ENCODE results near the gene MALL.

The MALL gene

GRCh38 chr2:110106642-110107041, 9.0 kb downstream of the MALL start:
- no peaks in the 10 kb centered on the region for H3F3A ChIP-seq (ENCODE audit: insufficient read depth, low read length)
- no peaks in the 10 kb centered on the region for H3K27me3 ChIP-seq (ENCODE audit: insufficient read depth, low read length)
- no peak overlapping the region for H3K9ac ChIP-seq (ENCODE audit: low read length)
- no peaks in the 10 kb centered on the region for H4K20me1 ChIP-seq (ENCODE audit: insufficient read depth, low read length)
- H3K4me1 ChIP-seq (ENCODE audit: insufficient read depth, low read length, severe bottlenecking): no peaks in the 10 kb centered on the region
- H3K9me2 ChIP-seq (ENCODE audit: low read depth, low read length): no peaks in the 10 kb centered on the region
- H3K4me3 ChIP-seq (ENCODE audit: low read depth, low read length, poor library complexity, severe bottlenecking): no peak overlapping the region
- TF ChIP-seq, protein P1, sequence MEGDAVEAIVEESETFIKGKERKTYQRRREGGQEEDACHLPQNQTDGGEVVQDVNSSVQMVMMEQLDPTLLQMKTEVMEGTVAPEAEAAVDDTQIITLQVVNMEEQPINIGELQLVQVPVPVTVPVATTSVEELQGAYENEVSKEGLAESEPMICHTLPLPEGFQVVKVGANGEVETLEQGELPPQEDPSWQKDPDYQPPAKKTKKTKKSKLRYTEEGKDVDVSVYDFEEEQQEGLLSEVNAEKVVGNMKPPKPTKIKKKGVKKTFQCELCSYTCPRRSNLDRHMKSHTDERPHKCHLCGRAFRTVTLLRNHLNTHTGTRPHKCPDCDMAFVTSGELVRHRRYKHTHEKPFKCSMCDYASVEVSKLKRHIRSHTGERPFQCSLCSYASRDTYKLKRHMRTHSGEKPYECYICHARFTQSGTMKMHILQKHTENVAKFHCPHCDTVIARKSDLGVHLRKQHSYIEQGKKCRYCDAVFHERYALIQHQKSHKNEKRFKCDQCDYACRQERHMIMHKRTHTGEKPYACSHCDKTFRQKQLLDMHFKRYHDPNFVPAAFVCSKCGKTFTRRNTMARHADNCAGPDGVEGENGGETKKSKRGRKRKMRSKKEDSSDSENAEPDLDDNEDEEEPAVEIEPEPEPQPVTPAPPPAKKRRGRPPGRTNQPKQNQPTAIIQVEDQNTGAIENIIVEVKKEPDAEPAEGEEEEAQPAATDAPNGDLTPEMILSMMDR (IDR thresholded peaks at IDR 0.05; ENCODE audit: low read length): no peak
- TF ChIP-seq EZH2 (IDR thresholded peaks at IDR 0.05; ENCODE audit: borderline replicate concordance, low read length): no peak
- no peaks in the 10 kb centered on the region for H3K36me3 ChIP-seq (ENCODE audit: insufficient read depth, low read length)
- no peak overlapping the region for H3K4me2 ChIP-seq (ENCODE audit: low read length)
- H2AFZ ChIP-seq (ENCODE audit: low read length): no peak overlapping the region
- H3K27ac ChIP-seq (ENCODE audit: low read depth, low read length, poor library complexity, severe bottlenecking): no peak overlapping the region
- no peaks in the 10 kb centered on the region for H3K9me3 ChIP-seq (ENCODE audit: low read length)
- no peaks in the 10 kb centered on the region for H3K79me2 ChIP-seq (ENCODE audit: insufficient read depth, low read length)

- Histone ChIP-seq H3F3A (ENCODE audit: insufficient read depth, low read length) (no peaks in the 10 kb centered on the region), H3K4me3 (ENCODE audit: low read depth, low read length, poor library complexity, severe bottlenecking) (no peak overlapping the region), H3K79me2 (ENCODE audit: insufficient read depth, low read length) (no peaks in the 10 kb centered on the region), H3K9me2 (ENCODE audit: low read depth, low read length) (no peaks in the 10 kb centered on the region), H3K4me2 (ENCODE audit: low read length) (no peak overlapping the region), H2AFZ (ENCODE audit: low read length) (no peak overlapping the region), H3K36me3 (ENCODE audit: insufficient read depth, low read length) (no peaks in the 10 kb centered on the region), H3K27ac (ENCODE audit: low read depth, low read length, poor library complexity, severe bottlenecking) (no peak overlapping the region), H3K4me1 (ENCODE audit: insufficient read depth, low read length, severe bottlenecking) (no peaks in the 10 kb centered on the region), H3K27me3 (ENCODE audit: insufficient read depth, low read length) (no peaks in the 10 kb centered on the region), H3K9ac (ENCODE audit: low read length) (no peak overlapping the region), H3K9me3 (ENCODE audit: low read length) (no peaks in the 10 kb centered on the region), H4K20me1 (ENCODE audit: insufficient read depth, low read length) (no peaks in the 10 kb centered on the region)
- no peak for TF ChIP-seq EZH2 (IDR thresholded peaks at IDR 0.05; ENCODE audit: borderline replicate concordance, low read length)
- TF ChIP-seq, protein P1 (IDR thresholded peaks at IDR 0.05; ENCODE audit: low read length): no peak
Measured at GRCh38 chr2:110105608-110106467, 9.8 kb downstream of the MALL start.

DNA sequence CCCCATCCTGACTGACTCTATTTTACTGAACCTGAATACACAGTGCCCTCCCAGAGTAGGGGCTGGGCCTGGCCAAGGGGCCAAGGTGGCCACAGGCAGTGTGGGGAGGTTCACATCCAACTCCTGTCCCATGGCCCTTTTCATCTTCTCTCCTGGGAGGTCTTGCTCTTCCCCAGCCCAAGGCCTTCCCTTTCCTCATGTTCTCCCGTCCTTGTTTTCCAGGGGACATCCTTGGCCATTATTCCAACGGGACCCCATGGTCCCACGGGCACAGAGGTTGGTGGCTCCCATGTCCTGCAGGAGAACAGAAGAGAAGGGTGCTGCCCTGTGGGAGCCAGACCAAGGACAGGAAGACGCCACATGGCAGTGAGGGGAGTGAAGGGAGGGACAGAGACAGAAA, 10.4 kb downstream of the MALL start:
- Histone ChIP-seq H3F3A (ENCODE audit: insufficient read depth, low read length) (no peaks in the 10 kb centered on the region), H3K27ac (ENCODE audit: low read depth, low read length, poor library complexity, severe bottlenecking) (no peak overlapping the region), H3K9me3 (ENCODE audit: low read length) (no peaks in the 10 kb centered on the region), H2AFZ (ENCODE audit: low read length) (no peak overlapping the region), H3K27me3 (ENCODE audit: insufficient read depth, low read length) (no peaks in the 10 kb centered on the region), H3K9me2 (ENCODE audit: low read depth, low read length) (no peaks in the 10 kb centered on the region), H3K79me2 (ENCODE audit: insufficient read depth, low read length) (no peaks in the 10 kb centered on the region), H3K9ac (ENCODE audit: low read length) (no peak overlapping the region), H3K4me1 (ENCODE audit: insufficient read depth, low read length, severe bottlenecking) (no peaks in the 10 kb centered on the region), H4K20me1 (ENCODE audit: insufficient read depth, low read length) (no peaks in the 10 kb centered on the region), H3K4me3 (ENCODE audit: low read depth, low read length, poor library complexity, severe bottlenecking) (no peak overlapping the region), H3K4me2 (ENCODE audit: low read length) (no peak overlapping the region), H3K36me3 (ENCODE audit: insufficient read depth, low read length) (no peaks in the 10 kb centered on the region)
- TF ChIP-seq EZH2 (IDR thresholded peaks at IDR 0.05; ENCODE audit: borderline replicate concordance, low read length): no peak
- TF ChIP-seq, protein P1 (IDR thresholded peaks at IDR 0.05; ENCODE audit: low read length): no peak

All from OCI-LY1 (cell line).